Liver (tissue), 3 donors: ENCODE data around the gene SLC66A2.

Experiments
- CTCF ChIP-seq: fragments of 150-350 bp; IDR thresholded peaks from 2 replicates; pipeline ENCODE4 v1.5.1; 2017; ENCODE audit warnings: improper control_type of control experiment, low read depth, low read length; ENCODE audit not compliant: missing input control
- GABPA ChIP-seq, 2 donors: IDR thresholded peaks in 1 of 2; conservative IDR thresholded peaks in 1 of 2; 2 replicates each; pipeline ENCODE4 v1.6.1; 2016; ENCODE audit warnings: antibody characterized with exemption in 2 of 2, mild to moderate bottlenecking in 1 of 2, moderate library complexity in 1 of 2
- SP1 ChIP-seq: IDR thresholded peaks from 2 replicates; pipeline ENCODE4 v1.6.1; 2018; ENCODE audit warnings: antibody characterized with exemption, mild to moderate bottlenecking
- YY1 ChIP-seq: IDR thresholded peaks from 2 replicates; pipeline ENCODE4 v1.6.1; 2016; ENCODE audit warnings: antibody characterized with exemption, mild to moderate bottlenecking
- TF ChIP-seq, protein P1 (sequence below): IDR thresholded peaks from 2 replicates; pipeline ENCODE4 v1.6.1; 2016; ENCODE audit warnings: antibody characterized with exemption
- donor health status: healthy.
- donor health status: healthy.

DNA sequence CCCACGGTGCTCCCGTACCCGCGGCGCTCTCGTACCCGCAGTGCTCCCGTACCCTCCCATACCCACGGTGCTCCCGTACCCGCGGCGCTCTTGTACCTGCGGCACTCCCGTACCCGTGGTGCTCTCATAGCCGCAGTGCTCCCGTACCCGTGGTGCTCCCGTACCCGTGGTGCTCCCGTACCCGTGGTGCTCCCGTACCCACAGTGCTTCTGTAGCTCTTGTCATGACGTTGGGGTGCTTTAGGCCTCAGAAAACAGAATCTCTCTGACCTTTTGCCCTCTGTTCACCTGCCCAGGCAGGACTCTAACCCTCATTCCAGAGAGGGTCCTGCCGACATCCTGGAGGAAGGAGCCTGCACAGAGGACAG lies 35.3 kb downstream of the SLC66A2 start:
- no peak for TF ChIP-seq GABPA (IDR thresholded peaks at IDR 0.05 in 1 of 2, conservative IDR thresholded peaks at IDR 0.05 in 1 of 2)
- TF ChIP-seq, protein P1, sequence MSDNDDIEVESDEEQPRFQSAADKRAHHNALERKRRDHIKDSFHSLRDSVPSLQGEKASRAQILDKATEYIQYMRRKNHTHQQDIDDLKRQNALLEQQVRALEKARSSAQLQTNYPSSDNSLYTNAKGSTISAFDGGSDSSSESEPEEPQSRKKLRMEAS = no peak
- no peak for TF ChIP-seq SP1
- no peak for TF ChIP-seq CTCF
- no peak for TF ChIP-seq YY1
